ENCODE measurements around the gene MYO3B. TPM values are rescaled to one million over a fixed set of nuclear protein-coding genes. Genes with fewer than 3 reads are reported as not detected.

Gene MYO3B
- total and polyA plus RNA-seq, 2 donors (not counting 3 experiments of a cell fraction or from before 2014, with no cell fraction given): 0.03 TPM; not detected in 1

DNA sequence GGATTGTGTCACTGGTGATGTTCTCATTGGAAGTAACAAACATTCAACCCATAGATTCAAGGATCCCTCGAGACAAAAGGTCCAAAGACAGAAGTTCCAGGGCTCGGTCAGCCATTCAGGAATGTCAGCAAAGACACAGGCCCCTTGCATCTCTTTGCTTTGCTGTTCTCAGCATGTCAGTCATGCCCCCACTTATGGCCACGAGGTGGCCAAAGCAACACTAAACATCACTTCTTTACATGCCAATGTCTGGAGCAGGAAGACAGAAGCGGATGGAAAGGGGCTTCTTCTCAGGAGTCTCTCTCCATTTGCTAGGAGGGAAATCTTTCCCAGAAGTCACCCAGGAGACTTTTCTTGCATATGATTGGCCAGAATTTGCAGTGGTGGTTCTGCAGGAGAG is 345.6 kb downstream of the MYO3B start:
- no TSS peak for BruUV-seq (replicated peaks)
- Histone ChIP-seq H4K20me1 (replicated peaks; ENCODE audit: control insufficient read depth, extremely low read depth, insufficient read depth, low read length) (no peaks in the 10 kb centered on the region), H3K27me3 (ENCODE audit: control insufficient read depth in 2 of 2, insufficient read depth in 2 of 2, low read length in 2 of 2) (no peaks in the 10 kb centered on the region), H2AFZ (ENCODE audit: low read depth, low read length) (no peak overlapping the region), H3K9ac (replicated peaks; ENCODE audit: extremely low read depth, insufficient read depth, low read length) (no peak overlapping the region), H3K4me1 (ENCODE audit: control insufficient read depth, extremely low read depth, insufficient read depth, low read length) (peaks cover 19% of the 10 kb centered on the region), H3K9me1 (replicated peaks; ENCODE audit: control insufficient read depth, extremely low read depth, insufficient read depth, low read length) (no peaks in the 10 kb centered on the region), H3K9me3 (replicated peaks; ENCODE audit: control insufficient read depth, insufficient read depth, low read length) (no peaks in the 10 kb centered on the region), H3K4me2 (ENCODE audit: insufficient read depth, low read length) (no peak overlapping the region), H3K27ac (ENCODE audit: insufficient read depth, low read depth, low read length) (no peak overlapping the region), H3K36me3 (ENCODE audit: control insufficient read depth in 2 of 2, extremely low read depth in 1 of 2, insufficient read depth in 2 of 2, low read length in 2 of 2) (no peaks in the 10 kb centered on the region), H3K4me3 (replicated peaks in 1 of 3; ENCODE audit: insufficient read depth in 1 of 3, low read depth in 1 of 3, low read length in 3 of 3) (no peak overlapping the region), H3K79me2 (ENCODE audit: control insufficient read depth, insufficient read depth, low read length) (no peaks in the 10 kb centered on the region)
- DNase-seq (ENCODE audit: low read depth, low spot score) (no peak), FAIRE-seq (no peak)
- ChIA-PET POLR2A (no interaction called here), CTCF (interaction anchor here (0.9 to 1.0 kb wide), 2 partner anchors 11 to 14 kb away, joined by 3 to 4 read pairs; no protein-coding TSS in a partner anchor)
- dilution Hi-C loops (cut with MboI; ENCODE audit: extremely low pct_ligation_motif_present, low sequenced_read_pairs) (no loop called here), intact Hi-C loops (cut with micrococcal nuclease) (no loop called here)
- TF ChIP-seq EZH2 (IDR thresholded peaks at IDR 0.05; ENCODE audit: borderline replicate concordance, low read depth, low read length, severe bottlenecking) (no peak), FOS (IDR thresholded peaks at IDR 0.05; ENCODE audit: borderline replicate concordance, insufficient read depth, low read length) (no peak), GATA2 (IDR thresholded peaks at IDR 0.05; ENCODE audit: insufficient read depth, insufficient read length, low read depth, low read length) (no peak), MYC (IDR thresholded peaks at IDR 0.05; ENCODE audit: low read depth, low read length) (no peak), POLR2AphosphoS5 (IDR thresholded peaks at IDR 0.05; ENCODE audit: insufficient read depth, low read depth, low read length) (no peak), JUN (IDR thresholded peaks at IDR 0.05; ENCODE audit: borderline replicate concordance, insufficient read depth, insufficient read length, low read depth) (no peak), POLR2A (IDR thresholded peaks at IDR 0.05; ENCODE audit: low read depth, low read length) (no peak)
- TF ChIP-seq, protein P1, sequence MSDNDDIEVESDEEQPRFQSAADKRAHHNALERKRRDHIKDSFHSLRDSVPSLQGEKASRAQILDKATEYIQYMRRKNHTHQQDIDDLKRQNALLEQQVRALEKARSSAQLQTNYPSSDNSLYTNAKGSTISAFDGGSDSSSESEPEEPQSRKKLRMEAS (IDR thresholded peaks at IDR 0.05; ENCODE audit: insufficient read depth, insufficient read length): no peak
- TF ChIP-seq, protein P2, sequence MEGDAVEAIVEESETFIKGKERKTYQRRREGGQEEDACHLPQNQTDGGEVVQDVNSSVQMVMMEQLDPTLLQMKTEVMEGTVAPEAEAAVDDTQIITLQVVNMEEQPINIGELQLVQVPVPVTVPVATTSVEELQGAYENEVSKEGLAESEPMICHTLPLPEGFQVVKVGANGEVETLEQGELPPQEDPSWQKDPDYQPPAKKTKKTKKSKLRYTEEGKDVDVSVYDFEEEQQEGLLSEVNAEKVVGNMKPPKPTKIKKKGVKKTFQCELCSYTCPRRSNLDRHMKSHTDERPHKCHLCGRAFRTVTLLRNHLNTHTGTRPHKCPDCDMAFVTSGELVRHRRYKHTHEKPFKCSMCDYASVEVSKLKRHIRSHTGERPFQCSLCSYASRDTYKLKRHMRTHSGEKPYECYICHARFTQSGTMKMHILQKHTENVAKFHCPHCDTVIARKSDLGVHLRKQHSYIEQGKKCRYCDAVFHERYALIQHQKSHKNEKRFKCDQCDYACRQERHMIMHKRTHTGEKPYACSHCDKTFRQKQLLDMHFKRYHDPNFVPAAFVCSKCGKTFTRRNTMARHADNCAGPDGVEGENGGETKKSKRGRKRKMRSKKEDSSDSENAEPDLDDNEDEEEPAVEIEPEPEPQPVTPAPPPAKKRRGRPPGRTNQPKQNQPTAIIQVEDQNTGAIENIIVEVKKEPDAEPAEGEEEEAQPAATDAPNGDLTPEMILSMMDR (IDR thresholded peaks at IDR 0.05; ENCODE audit: extremely low read depth in 1 of 2, insufficient read depth in 1 of 2, low read depth in 1 of 2, low read length in 2 of 2): no peak
